HG03457 (cell line): ENCODE results near the gene ACP6.
"Not testable (repeated sequence)": the region's sequence is repeated elsewhere in the genome, so short reads cannot be mapped to it uniquely, and the experiment has no call there.

Experiments
- ATAC-seq: cut with Tn5 transposase; IDR thresholded peaks from one replicate; pipeline ENCODE4 v1.9.1; 2021; ENCODE audit warnings: moderate number of reproducible peaks; ENCODE audit not compliant: unreplicated experiment

The ACP6 gene

GRCh38 chr1:147624529-147624928, 45.8 kb downstream of the ACP6 start:
- ATAC-seq: no peak

- ATAC-seq: no peak
Measured at GRCh38 chr1:147624011-147624410, 46.3 kb downstream of the ACP6 start.

GRCh38 chr1:147622731-147623130, 47.6 kb downstream of the ACP6 start:
- ATAC-seq: no peak

- no peak for ATAC-seq
Measured at GRCh38 chr1:147620543-147620942, 49.8 kb downstream of the ACP6 start.

- ATAC-seq: no peak
Measured at GRCh38 chr1:147619741-147620140, 50.6 kb downstream of the ACP6 start.

- ATAC-seq: no peak
Measured at GRCh38 chr1:147618771-147619170, 51.6 kb downstream of the ACP6 start.

GRCh38 chr1:147618077-147618569, 52.2 kb downstream of the ACP6 start:
- no peak for ATAC-seq

DNA sequence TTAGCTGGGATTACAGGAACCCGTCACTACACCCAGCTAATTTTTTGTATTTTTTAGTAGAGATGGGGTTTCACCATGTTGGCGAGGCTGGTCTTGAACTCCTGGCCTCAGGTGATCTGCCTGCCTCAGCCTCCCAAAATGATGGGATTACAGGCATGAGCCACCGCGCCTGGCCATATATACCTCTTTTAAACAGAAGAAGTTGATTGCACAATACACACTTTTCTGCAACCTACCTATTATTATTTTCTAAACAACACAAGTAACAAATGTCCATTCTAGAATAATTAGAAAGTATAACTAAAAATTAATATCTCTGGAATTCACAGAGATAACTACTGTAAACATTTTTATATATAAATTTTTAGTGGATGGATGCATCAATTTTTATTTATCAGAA, 55.4 kb downstream of the ACP6 start:
- ATAC-seq: not testable (repeated sequence)

GRCh38 chr1:147613506-147613905, 56.8 kb downstream of the ACP6 start:
- no peak for ATAC-seq

DNA sequence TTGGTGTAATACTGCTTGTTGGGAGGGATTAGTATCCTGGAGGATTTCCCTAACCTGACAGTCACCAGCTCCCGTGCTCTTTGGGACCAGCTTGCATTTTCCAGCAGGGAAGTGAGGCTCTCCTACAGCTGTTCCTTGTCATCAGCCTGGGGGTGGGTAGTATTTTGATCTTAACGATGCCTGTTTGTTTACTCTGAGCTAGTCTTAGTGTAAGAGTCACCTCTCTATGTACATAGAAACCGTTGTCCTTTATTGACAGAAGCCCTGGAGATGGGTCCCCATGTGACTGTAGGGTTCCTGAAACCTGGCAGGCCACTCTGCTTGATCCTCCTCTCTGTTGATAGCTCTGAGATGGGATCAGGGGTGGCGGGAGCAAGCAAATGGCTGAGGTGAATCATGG, 58.0 kb downstream of the ACP6 start:
- no peak for ATAC-seq

- ATAC-seq: no peak
Measured at GRCh38 chr1:147611586-147611985, 58.7 kb downstream of the ACP6 start.

DNA sequence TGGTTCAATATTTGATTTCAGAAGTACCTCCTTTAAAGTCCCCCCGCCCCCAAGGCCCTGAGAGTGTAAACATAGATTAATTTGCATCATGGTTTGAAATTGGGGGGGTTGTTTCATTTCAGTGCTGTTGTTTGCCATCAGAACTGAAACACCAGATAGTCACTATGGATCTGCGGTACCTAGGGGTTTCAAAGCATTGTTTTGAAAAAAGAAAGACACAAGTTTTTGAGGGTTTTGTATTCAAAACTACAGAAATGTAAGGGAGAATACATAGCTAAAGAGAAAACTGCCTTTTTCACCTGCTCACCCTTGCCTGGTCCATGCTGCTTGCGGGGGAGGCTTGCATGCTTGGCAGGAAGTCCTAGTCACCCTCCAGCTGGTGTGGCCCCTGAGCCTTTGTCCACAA, 59.3 kb downstream of the ACP6 start:
- peak; percentile 42 for ATAC-seq

- ATAC-seq: no peak
Measured at GRCh38 chr1:147609358-147609757, 61.0 kb downstream of the ACP6 start.

GRCh38 chr1:147608596-147608995, 61.7 kb downstream of the ACP6 start:
- no peak for ATAC-seq

DNA sequence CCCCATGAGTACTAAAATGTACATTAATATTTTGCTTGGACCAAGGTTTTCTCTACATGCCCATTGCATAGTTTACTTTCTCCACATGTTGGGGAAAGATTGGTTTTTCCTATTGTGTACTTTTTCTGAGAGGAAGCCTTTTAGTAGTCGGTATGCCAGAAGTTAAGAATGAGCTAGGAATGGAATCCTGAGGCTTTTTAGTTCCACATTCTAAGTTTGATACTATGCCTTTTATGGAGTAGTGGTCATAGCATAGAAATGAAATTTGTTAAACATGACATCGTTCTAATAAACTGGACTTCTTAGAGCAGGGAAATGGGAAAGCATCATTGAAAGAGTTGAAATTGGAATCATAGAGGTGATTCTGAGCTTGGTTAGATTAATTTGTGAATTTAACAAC, 64.7 kb downstream of the ACP6 start:
- no peak for ATAC-seq

GRCh38 chr1:147603986-147604385, 66.3 kb downstream of the ACP6 start:
- ATAC-seq: no peak

- no peak for ATAC-seq
Measured at GRCh38 chr1:147600119-147601111, 69.9 kb downstream of the ACP6 start.

DNA sequence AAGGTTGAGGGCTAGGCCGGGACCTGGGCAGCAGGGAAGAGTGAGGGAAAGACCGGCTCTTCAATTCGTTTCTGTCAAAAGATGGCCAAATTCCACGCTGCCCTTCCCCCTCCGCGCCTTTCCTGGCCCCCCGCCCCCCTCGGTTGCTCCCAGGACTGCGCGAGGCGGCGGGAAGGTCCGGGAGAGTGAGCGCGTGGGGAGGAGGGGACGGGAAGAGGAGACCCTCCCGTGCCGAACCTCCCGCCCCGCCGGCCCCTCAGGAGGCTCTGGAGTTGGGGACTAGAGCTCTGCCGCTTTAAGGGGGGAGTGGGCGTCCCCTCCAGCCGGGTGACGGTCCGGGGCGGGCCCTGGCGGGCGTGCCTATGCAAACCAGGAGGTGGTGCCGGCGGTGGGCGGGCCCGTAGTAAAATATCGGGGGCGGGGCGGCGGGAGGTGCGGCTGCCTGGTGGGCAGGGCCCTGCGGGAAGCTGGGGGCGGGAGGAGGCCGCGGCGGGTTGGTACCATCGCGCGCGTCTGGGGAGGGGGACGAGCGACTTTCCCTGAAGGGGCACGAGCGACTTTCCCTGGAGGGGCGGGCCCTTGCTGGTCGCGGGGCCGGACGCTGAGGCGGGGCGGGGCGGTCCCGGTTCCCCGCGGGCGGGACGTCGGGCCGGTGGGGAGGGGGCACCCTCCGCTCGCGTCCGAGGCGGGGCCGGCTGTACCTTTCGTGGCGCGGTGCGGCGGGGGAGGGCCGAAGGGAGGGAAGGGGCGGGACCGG, 70.8 kb downstream of the ACP6 start:
- peak; percentile 66 for ATAC-seq

- no peak for ATAC-seq
Measured at GRCh38 chr1:147598621-147599361, 71.5 kb downstream of the ACP6 start.

DNA sequence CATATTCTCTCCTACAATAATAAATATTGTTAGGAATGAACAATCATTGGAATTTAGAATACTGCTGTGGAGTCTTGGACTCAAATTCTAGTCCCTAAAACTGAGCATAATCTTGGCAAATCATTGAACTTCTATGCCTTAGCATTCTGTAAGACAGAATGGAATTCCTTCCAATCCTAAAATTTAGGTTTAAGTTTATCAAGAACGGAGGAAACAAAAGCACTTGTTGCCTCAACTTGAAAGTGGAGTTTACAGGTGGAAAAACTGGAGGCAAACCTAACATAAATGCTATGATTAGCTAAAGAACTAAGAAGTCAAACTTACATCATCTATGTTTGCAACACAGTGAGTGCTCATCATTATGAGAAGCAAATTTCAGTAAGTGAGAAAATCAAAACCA, 73.3 kb downstream of the ACP6 start:
- no peak for ATAC-seq
